LHCN-M2 (cell line): ENCODE measurements around the gene AP3D1. TPM values are rescaled to one million over a fixed set of nuclear protein-coding genes. Genes with fewer than 3 reads are reported as not detected.

ENCODE experiments used
- total RNA-seq: library from RNA; depleted of rRNA; stranded (reverse); fragments of >200 nt; gene quantifications from 2 replicates; pipeline ENCODE4 v1.2.3, GENCODE V29; 2014; rRNA removed

The AP3D1 gene
- total RNA-seq, 1 experiment from 2014 or later: 112 TPM

Other genes starting within 250 kb of the AP3D1 start
- 6.0 and 7.6 TPM in 2 replicates for gene ADAT3, start 246.2 kb downstream of the AP3D1 start, total RNA-seq
- 105 and 147 TPM in 2 replicates for gene SCAMP4, start 246.2 kb downstream of the AP3D1 start, total RNA-seq
- 96.0 and 103 TPM in 2 replicates for gene CSNK1G2, start 210.4 kb downstream of the AP3D1 start, total RNA-seq
- 69.4 and 76.1 TPM in 2 replicates for gene BTBD2, start 135.9 kb downstream of the AP3D1 start, total RNA-seq
- gene MKNK2, start 100.3 kb downstream of the AP3D1 start, total RNA-seq: 44.0 and 49.5 TPM in 2 replicates
- 26.5 and 33.9 TPM in 2 replicates for gene MOB3A, start 55.2 kb downstream of the AP3D1 start, total RNA-seq
- 0.83 and 1.2 TPM in 2 replicates for gene IZUMO4, start 54.7 kb downstream of the AP3D1 start, total RNA-seq
- gene DOT1L, start 12.4 kb upstream of the AP3D1 start, total RNA-seq: 7.4 and 7.5 TPM in 2 replicates
- gene PLEKHJ1, start 84.8 kb upstream of the AP3D1 start, total RNA-seq: 92.4 and 100 TPM in 2 replicates
- 31.7 and 41.6 TPM in 2 replicates for gene SF3A2, start 85.3 kb upstream of the AP3D1 start, total RNA-seq
- gene AMH, start 97.8 kb upstream of the AP3D1 start, total RNA-seq: 13.8 and 14.1 TPM in 2 replicates
- 219 TPM in 2 replicates for gene JSRP1, start 104.9 kb upstream of the AP3D1 start, total RNA-seq
- 0.19 and 0.63 TPM in 2 replicates for gene PEAK3, start 130.6 kb upstream of the AP3D1 start, total RNA-seq
- gene LINGO3, start 156.6 kb upstream of the AP3D1 start, total RNA-seq: not detected in 2 replicates
- 195 and 198 TPM in 2 replicates for gene LSM7, start 177.0 kb upstream of the AP3D1 start, total RNA-seq
- gene SPPL2B, start 177.1 kb upstream of the AP3D1 start, total RNA-seq: 25.3 and 26.1 TPM in 2 replicates
- gene TMPRSS9, start 208.7 kb upstream of the AP3D1 start, total RNA-seq: not detected in 2 replicates